NB4 (cell line): ENCODE results near the gene VRK3.

Source experiments
- DNase-seq: peaks from one replicate; pipeline ENCODE4 v3.0.0; 2010; ENCODE audit warnings: low read depth
- H3K4me3 ChIP-seq: one replicate; pipeline ENCODE4 v1.5.1; 2011; ENCODE audit warnings: mild to moderate bottlenecking, low read depth, low read length, moderate library complexity
- MYC ChIP-seq: IDR thresholded peaks from 2 replicates; pipeline ENCODE4 v1.6.1; 2011; ENCODE audit warnings: low read depth, low read length
- POLR2A ChIP-seq: IDR thresholded peaks from 2 replicates; pipeline ENCODE4 v1.6.1; 2011; ENCODE audit warnings: mild to moderate bottlenecking; ENCODE audit not compliant: insufficient read length; ENCODE audit errors: extremely low read depth
- TF ChIP-seq, protein P1 (sequence below): IDR thresholded peaks from 2 replicates; pipeline ENCODE4 v1.6.1; 2011; ENCODE audit warnings: low read depth, low read length
- TF ChIP-seq, protein P2 (sequence below): IDR thresholded peaks from one replicate; pipeline ENCODE4 v1.5.1; 2012; ENCODE audit warnings: low read depth, low read length

The VRK3 gene

DNA sequence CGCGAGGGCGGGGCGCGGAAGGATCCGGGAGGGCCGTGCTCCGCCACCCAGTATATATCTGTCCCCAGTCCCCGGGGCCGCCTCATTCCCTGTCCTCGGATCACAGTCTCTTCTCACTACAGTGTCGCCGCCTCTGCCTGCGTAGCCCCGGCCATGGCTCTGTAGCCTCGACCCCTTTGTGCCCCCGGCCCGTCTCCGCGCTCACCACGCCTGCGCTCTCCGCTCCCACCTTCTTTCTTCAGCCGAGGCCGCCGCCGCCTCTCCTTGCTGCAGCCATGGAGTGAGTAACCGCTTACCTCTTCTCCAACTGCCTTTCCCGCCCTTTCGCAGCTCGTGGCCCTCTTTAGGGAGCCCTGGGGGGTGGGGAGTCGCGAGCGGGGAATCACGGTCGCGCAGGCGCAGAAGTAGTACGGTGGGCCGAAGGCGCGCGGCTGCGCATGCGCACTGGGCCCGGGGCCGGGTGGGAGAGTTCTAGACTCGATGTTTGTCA, 96.0 kb downstream of the VRK3 start, which contains the start of the genes ATF5 and NUP62:
ATF5 (plus strand) TSS at position 85 of the 490 bp plus-strand sequence. CDS start 1,646 bp downstream, outside the sequence.
NUP62 (minus strand) TSS at position 384 of the 490 bp plus-strand sequence. CDS start 19,697 bp downstream, outside the sequence.
- TF ChIP-seq POLR2A = no peak
- TF ChIP-seq, protein P1, sequence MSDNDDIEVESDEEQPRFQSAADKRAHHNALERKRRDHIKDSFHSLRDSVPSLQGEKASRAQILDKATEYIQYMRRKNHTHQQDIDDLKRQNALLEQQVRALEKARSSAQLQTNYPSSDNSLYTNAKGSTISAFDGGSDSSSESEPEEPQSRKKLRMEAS = peak; percentile 84
- TF ChIP-seq, protein P2, sequence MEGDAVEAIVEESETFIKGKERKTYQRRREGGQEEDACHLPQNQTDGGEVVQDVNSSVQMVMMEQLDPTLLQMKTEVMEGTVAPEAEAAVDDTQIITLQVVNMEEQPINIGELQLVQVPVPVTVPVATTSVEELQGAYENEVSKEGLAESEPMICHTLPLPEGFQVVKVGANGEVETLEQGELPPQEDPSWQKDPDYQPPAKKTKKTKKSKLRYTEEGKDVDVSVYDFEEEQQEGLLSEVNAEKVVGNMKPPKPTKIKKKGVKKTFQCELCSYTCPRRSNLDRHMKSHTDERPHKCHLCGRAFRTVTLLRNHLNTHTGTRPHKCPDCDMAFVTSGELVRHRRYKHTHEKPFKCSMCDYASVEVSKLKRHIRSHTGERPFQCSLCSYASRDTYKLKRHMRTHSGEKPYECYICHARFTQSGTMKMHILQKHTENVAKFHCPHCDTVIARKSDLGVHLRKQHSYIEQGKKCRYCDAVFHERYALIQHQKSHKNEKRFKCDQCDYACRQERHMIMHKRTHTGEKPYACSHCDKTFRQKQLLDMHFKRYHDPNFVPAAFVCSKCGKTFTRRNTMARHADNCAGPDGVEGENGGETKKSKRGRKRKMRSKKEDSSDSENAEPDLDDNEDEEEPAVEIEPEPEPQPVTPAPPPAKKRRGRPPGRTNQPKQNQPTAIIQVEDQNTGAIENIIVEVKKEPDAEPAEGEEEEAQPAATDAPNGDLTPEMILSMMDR = no peak
- peak within 1 kb of the TSS; percentile 79 for H3K4me3 ChIP-seq
- peak; percentile 90 for DNase-seq

DNA sequence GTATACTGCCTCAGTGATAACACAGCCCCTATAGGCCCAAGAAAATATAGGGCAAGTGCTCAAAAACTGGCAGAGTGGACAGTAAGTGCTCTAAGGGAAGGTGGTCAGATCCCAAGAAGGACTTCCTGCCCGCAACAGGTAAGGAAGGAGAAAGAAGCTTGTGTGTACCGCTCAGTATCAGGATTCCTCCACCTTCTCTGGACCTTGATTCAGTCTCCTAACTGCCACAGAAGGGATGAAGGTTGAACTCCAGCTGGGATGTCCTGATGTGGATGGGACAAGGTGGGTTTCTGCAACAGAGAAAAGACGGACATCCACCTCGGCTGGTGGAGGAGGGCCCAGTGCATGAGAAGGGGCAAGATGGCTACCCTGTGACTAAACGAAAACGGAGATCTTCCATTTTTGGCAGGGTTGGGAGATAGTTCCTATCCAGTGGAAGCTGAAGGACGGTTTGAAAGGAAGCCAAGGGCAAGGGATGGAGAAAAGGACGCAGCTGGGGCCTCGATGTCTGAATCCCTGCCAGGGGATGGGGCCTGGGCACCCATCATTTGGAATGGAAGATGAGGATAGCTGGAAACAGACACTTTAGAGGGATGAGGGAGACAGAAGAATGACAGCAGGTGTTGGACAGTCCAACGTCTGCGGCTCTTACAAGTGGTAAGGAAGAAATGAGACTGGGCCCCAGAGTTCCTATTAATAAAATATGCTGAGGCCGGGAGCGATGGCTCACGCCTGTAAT, 97.5 kb downstream of the VRK3 start:
- no peak for DNase-seq
- H3K4me3 ChIP-seq = peak overlapping the region; percentile 79
- TF ChIP-seq, protein P2 = no peak
- TF ChIP-seq MYC (no peak), POLR2A (no peak)
- TF ChIP-seq, protein P1 = no peak

DNA sequence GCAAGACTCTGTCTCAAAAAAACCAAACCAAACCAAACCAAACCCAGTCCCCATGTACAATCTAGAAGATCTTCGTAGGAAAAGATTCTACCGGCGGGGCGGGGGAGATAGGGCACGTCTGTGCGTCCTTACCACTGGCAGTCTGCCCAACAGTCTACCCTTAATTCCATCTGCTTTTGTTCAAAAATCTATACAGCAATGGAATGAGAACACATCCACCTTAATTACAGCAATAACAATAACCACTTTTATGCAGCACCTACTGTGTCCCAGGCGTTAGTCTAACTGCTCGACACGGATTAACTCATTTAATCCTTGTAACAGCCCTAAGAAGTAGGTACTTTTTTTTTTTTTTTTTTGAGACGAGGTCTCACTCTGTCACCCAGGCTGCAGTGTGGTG, 98.7 kb downstream of the VRK3 start:
- DNase-seq = no peak
- H3K4me3 ChIP-seq = no peak overlapping the region
- TF ChIP-seq MYC = no peak
- TF ChIP-seq, protein P1 = no peak
